ENCODE data around the gene SDHAF2.
"Not testable (repeated sequence)": the region's sequence is repeated elsewhere in the genome, so short reads cannot be mapped to it uniquely, and the experiment has no call there.

Gene SDHAF2

GRCh38 chr11:61425367-61426131, 4.4 kb upstream of the SDHAF2 start:
- DNase-seq (ENCODE audit: low read depth in 2 of 2, low spot score in 1 of 2): no peak

- DNase-seq (ENCODE audit: low read depth in 2 of 2, low spot score in 1 of 2): peak; percentile 38 to 48
Measured at GRCh38 chr11:61429346-61429690, 606 bp upstream of the SDHAF2 start.

DNA sequence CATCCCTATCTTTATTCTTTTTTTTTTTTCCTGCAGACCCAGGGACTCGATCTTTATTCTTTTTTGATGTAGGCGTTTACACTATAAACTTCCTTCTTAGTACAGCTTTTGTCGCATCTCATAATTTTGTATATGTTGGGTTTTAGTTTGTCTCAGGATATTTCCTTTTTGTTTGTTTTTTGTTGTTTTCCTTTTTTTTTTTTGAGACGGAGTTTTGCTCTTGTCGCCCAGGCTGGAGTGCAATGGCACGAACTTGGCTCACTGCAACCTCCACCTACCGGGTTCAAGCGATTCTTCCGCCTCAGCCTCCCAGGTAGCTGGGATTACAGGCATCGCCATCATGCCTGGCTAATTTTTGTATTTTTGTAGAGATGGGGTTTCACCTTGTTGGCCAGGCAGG, 915 bp downstream of the SDHAF2 start:
- not testable (repeated sequence) for DNase-seq (ENCODE audit: low read depth in 2 of 2, low spot score in 1 of 2)

DNA sequence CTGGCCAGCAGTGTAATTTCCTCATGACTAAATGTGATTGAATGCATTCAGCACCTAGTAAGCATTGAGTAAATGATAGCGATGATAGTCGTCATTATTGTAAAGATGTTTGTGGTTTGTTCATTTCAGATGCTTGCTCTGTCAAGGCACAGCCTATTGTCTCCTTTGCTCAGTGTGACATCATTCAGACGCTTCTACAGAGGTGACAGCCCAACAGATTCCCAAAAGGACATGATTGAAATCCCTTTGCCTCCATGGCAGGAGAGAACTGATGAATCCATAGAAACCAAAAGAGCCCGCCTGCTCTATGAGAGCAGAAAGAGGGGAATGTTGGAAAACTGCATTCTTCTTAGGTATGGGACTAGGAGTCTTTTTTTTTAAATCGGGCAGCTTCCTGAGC, 7.6 kb downstream of the SDHAF2 start:
- DNase-seq (ENCODE audit: low read depth in 2 of 2, low spot score in 1 of 2): no peak

GRCh38 chr11:61439615-61440014, 9.7 kb downstream of the SDHAF2 start:
- no peak for DNase-seq (ENCODE audit: low read depth in 2 of 2, low spot score in 1 of 2)

- DNase-seq (ENCODE audit: low read depth in 2 of 2, low spot score in 1 of 2): no peak
Measured at GRCh38 chr11:61442616-61443015, 12.7 kb downstream of the SDHAF2 start.

DNA sequence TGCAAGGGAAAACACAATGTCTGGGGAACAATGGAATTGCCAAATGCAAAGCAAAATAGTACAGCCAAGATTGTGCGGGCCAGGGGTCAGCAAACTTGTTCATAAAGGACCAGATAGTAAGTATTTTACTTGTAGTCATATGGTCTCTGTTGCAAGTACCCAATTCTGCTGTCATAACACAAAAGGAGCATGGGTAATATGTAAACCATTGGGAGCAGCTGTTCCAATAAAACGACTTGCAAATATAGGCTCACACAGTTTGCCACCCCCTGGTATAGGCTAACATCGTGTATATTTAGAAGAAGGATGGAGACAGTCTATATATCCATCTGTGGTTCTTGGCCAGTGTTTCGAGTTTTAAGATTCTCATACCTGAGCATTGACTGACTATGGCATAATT, 15.6 kb downstream of the SDHAF2 start:
- DNase-seq (ENCODE audit: low read depth in 2 of 2, low spot score in 1 of 2): no peak

- DNase-seq (ENCODE audit: low read depth in 2 of 2, low spot score in 1 of 2): peak; percentile 6 to 35
Measured at GRCh38 chr11:61446211-61446651, 16.3 kb downstream of the SDHAF2 start.

GRCh38 chr11:61447601-61448551, 18.0 kb downstream of the SDHAF2 start:
- no peak for DNase-seq (ENCODE audit: low read depth in 2 of 2, low spot score in 1 of 2)

GRCh38 chr11:61448552-61448927, 18.6 kb downstream of the SDHAF2 start:
- no peak for DNase-seq (ENCODE audit: low read depth in 2 of 2, low spot score in 1 of 2)

- no peak for DNase-seq (ENCODE audit: low read depth in 2 of 2, low spot score in 1 of 2)
Measured at GRCh38 chr11:61452825-61453224, 22.9 kb downstream of the SDHAF2 start.

- no peak for DNase-seq (ENCODE audit: low read depth in 2 of 2, low spot score in 1 of 2)
Measured at GRCh38 chr11:61453695-61454094, 23.8 kb downstream of the SDHAF2 start.

DNA sequence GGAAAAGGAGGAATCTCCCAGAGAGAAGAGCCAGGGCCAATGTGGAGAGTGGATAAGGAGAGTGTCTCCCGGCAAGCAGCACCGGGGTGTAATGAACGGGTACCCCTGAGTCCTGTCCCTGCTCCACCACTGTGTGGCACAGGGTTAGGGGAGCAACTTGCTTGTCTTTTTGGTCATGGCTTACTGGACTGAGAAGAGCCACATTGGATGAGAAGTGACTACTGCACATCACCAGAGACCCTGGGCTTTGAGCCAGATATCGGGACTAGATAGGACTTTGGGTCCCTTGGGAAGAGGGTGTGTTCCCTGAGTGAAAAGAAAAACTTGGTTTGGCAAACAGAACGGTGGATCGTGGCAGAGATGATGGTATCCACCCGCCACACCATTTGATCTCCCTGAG, 24.6 kb downstream of the SDHAF2 start:
- no peak for DNase-seq (ENCODE audit: low read depth in 2 of 2, low spot score in 1 of 2)

- DNase-seq (ENCODE audit: low read depth in 2 of 2, low spot score in 1 of 2): no peak
Measured at GRCh38 chr11:61460474-61460881, 30.6 kb downstream of the SDHAF2 start.

GRCh38 chr11:61460986-61461385, 31.1 kb downstream of the SDHAF2 start:
- no peak for DNase-seq (ENCODE audit: low read depth in 2 of 2, low spot score in 1 of 2)

GRCh38 chr11:61467602-61468001, 37.7 kb downstream of the SDHAF2 start:
- not testable (repeated sequence) for DNase-seq (ENCODE audit: low read depth in 2 of 2, low spot score in 1 of 2)

DNA sequence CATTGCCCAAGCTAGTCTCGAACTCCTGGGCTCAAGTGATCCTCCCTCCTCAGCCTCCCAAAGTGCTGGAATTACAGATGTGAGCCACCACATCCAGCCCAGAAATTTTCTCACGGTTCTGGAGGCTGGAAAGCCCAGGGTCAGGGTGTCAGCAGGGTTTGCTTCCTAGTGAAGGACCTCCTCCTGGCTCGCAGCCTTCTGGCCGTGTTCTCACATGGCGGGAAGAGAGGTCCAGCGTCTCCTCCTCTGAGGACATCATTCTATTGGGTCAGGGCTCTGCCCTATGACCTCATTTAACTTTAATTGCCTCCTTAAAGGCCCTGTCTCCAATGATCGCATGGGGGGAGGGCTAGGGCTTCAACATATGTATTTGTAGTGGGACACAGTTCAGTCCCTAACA, 38.1 kb downstream of the SDHAF2 start:
- no peak for DNase-seq (ENCODE audit: low read depth in 2 of 2, low spot score in 1 of 2)

DNA sequence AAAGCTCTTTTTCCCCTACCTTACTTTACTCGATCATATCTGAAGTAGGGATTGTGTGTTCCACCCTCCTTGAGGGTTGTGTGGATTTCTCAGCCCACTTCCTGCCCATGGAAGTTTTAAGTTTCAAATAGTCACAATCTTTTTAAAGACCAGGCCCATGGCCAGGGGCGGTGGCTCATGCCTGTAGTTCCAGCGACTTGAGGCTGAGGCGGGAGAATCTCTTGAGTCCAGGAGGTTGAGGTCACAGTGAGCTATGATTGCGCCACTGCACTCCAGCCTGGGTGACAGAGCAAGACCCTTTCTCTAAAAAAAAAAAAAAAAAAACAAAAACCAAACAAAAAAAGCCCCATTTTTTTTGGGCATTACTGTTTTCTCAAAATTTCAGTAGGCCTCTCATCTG, 42.4 kb downstream of the SDHAF2 start:
- DNase-seq (ENCODE audit: low read depth in 2 of 2, low spot score in 1 of 2): no peak

DNA sequence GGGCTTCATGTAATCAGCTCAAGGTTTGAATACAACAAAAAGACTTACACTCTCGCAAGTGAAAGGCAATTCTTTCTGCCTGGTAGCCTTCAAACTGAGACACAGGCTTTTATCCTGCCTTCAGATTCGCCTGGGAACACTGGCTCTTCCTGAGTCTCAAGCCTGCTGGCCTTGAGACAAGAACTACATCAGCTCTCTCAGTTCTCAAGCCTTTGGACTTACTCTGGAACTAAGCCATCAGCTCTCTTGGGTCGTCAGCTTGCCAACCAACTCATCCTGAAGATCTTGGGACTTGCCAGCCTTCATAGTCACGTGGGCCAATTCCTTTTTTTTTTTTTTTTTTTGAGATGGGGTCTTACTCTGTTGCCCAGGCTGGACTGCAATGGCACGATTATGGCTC, 42.9 kb downstream of the SDHAF2 start:
- no peak for DNase-seq (ENCODE audit: low read depth in 2 of 2, low spot score in 1 of 2)

GRCh38 chr11:61473370-61474012, 43.6 kb downstream of the SDHAF2 start:
- no peak for DNase-seq (ENCODE audit: low read depth in 2 of 2, low spot score in 1 of 2)

- no peak for DNase-seq (ENCODE audit: low read depth in 2 of 2, low spot score in 1 of 2)
Measured at GRCh38 chr11:61474013-61474643, 44.2 kb downstream of the SDHAF2 start.
